Measurements from ENCODE around the gene TNRC6A.
"Not testable (repeated sequence)": the region's sequence is repeated elsewhere in the genome, so short reads cannot be mapped to it uniquely, and the experiment has no call there.

TNRC6A gene

GRCh38 chr16:24848065-24848464, 118.6 kb downstream of the TNRC6A start:
- DNase-seq = no peak

GRCh38 chr16:24849641-24850040, 120.2 kb downstream of the TNRC6A start:
- no peak for DNase-seq

- no peak for DNase-seq
Measured at GRCh38 chr16:24850289-24850938, 121.0 kb downstream of the TNRC6A start.

GRCh38 chr16:24851700-24852099, 122.2 kb downstream of the TNRC6A start:
- DNase-seq = no peak

- no peak for DNase-seq
Measured at GRCh38 chr16:24852281-24852721, 122.8 kb downstream of the TNRC6A start.

- DNase-seq = no peak
Measured at GRCh38 chr16:24853169-24853824, 123.8 kb downstream of the TNRC6A start.

- no peak for DNase-seq
Measured at GRCh38 chr16:24853830-24854229, 124.4 kb downstream of the TNRC6A start.

- DNase-seq = no peak
Measured at GRCh38 chr16:24854607-24855171, 125.2 kb downstream of the TNRC6A start.

GRCh38 chr16:24855678-24856077, 126.2 kb downstream of the TNRC6A start:
- DNase-seq = no peak

- DNase-seq = not testable (repeated sequence)
Measured at GRCh38 chr16:24856871-24857270, 127.4 kb downstream of the TNRC6A start.

GRCh38 chr16:24858219-24859041, 129.0 kb downstream of the TNRC6A start:
- peak; percentile 70 for DNase-seq

GRCh38 chr16:24861461-24861860, 132.0 kb downstream of the TNRC6A start:
- DNase-seq = no peak

- DNase-seq = peak; percentile 4
Measured at GRCh38 chr16:24863582-24864437, 134.4 kb downstream of the TNRC6A start.

- peak; percentile 36 for DNase-seq
Measured at GRCh38 chr16:24869033-24869432, 139.6 kb downstream of the TNRC6A start.

- DNase-seq = no peak
Measured at GRCh38 chr16:24871891-24872290, 142.4 kb downstream of the TNRC6A start.

- peak; percentile 30 for DNase-seq
Measured at GRCh38 chr16:24873028-24873427, 143.6 kb downstream of the TNRC6A start.

- peak; percentile 21 for DNase-seq
Measured at GRCh38 chr16:24875466-24875865, 146.0 kb downstream of the TNRC6A start.

All from activated effector memory CD4-positive, alpha-beta T cell treated with anti-CD3 and anti-CD28 coated beads, Interleukin-2, amount 50 U/mL, for 16 hours (primary cell).